Measurements from ENCODE around the gene TRIM54. TPM values are rescaled to one million over a fixed set of nuclear protein-coding genes. Genes with fewer than 3 reads are reported as not detected.
A peak's percentile ranks its signal among the peaks of the same experiment; 100 is the strongest.
"Not testable (repeated sequence)": the region's sequence is repeated elsewhere in the genome, so short reads cannot be mapped to it uniquely, and the experiment has no call there.

Gene TRIM54
- polyA plus RNA-seq, 6 donors from 2014 or later = not detected

DNA sequence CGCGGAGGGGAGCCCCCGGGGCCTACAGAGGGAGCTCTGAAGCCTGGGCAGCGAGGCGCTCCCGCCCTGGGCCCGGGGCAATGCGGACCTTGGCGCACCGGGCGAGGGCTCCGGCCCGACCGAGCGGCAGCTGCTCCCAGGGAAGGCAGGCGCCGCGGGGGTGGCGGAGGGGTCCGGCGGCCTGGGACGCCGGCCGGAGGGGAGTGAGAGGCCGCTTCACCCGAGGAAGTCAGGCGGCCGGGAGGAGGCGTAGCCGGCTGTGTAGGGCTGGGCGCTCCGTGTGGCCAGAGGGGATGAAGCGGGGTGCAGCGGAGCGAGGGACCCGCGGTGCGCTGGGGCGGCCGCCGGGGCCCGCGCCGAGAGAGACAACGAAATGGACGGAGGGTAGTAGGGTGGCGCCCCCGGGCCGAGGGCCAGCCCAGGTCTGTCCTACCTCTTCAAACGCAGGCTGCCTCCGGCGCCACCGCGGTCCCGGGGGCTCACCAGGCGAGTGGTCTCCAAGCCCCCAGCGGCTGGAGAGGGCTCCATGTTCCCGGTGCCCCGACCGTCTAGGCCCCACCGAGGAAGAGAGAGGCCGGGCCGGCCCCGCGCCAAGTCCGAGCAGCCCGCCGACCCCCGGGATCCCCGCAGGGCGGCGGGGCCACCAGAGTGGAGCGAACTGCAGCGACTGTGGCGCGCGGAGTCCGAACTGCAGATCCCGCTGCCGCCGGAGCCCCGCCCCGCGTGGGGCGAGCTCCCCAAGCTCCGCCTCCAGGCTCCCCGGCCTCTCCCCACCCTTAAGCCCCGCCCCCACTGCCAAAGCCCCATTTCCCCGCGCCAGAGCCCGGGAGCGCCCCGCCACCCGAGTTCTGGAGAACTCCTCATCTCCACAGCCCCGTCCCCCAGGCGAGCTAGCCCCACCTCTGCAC, 19.6 kb upstream of the TRIM54 start, which contains the start of gene SLC30A3:
TSS of gene SLC30A3 (minus strand) at position 669 of the 908 bp plus-strand sequence. CDS start at position 528, 141 bp downstream.
- ATAC-seq (ENCODE audit: low read depth in 2 of 2) (peak; percentile 37 to 43), DNase-seq (peak; percentile 51)
- Mint-ChIP-seq H3K36me3 (peaks cover 0 to 15% of the 10 kb centered on the region in 2 donors), H3K4me3 (peak within 1 kb of the TSS; percentile 72 to 96 (median 94)), H3K4me1 (peaks cover 26 to 32% (median 27%) of the 10 kb centered on the region in 3 donors), H3K9me3 (no peaks in the 10 kb centered on the region), H3K27me3 (peaks cover 52 to 58% (median 55%) of the 10 kb centered on the region in 3 donors), H3K27ac (peak within 1 kb of the TSS in 3 of 6 donors; percentile 72 to 81 (median 74))

DNA sequence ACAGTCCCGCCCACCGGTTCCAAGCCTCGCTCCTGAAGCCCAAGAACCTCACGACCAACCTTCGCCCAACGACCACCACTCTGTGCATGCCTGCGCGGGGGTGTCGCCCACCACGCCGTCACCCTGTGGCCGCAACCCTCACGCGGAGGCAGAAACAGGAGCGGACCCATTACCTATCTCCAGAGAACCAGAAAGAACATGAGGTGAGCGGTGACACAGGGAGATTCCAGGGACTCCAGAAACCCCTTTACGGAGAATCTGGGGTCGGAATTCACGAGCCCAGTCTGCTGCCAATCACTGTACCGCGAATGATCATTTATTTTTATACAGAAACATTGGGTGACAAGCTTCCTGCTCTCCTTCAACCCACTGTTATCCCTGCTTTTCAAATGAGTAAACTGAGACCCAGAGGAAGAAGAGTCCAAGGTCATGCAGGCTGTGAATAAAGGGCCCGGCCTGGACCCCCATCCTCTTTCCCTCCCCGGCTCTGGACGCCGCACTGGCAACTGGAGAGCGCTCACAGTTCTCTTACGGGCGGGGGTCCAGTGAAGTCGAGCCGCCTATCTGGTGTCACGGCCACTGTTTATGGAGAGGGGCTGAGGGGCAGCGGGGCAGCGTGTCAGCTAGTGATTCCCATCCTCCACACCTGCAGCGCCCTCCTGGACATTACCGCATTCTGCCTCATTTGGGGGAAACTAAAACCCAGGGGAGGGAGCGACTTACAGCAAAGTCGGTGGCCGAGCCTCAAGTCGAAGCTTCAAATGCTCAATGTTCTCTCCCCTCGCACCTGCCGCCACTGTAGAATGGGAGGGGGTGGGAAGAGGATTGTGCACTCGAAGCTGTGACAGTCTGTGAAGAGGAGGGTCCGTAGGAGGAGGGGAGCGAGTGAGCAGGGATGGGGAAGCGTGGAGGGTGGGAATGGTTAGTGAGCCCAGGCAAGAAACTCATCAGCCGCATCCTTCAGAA, 18.7 kb upstream of the TRIM54 start:
- peak overlapping the region in 4 of 6 donors; percentile 72 to 84 (median 78) for H3K27ac Mint-ChIP-seq
- peak; percentile 11 for DNase-seq

GRCh38 chr2:27264253-27264752, 17.9 kb upstream of the TRIM54 start:
- Mint-ChIP-seq H3K27ac (peak overlapping the region in 4 of 6 donors; percentile 60 to 84 (median 73)), H3K4me3 (peak overlapping the region; percentile 72 to 96 (median 94)), H3K27me3 (peaks cover 40 to 46% (median 44%) of the 10 kb centered on the region in 3 donors), H3K4me1 (peaks cover 26 to 32% (median 27%) of the 10 kb centered on the region in 3 donors), H3K36me3 (peaks cover 0 to 15% of the 10 kb centered on the region in 2 donors), H3K9me3 (no peaks in the 10 kb centered on the region)
- DNase-seq = peak; percentile 18
- ATAC-seq (ENCODE audit: low read depth in 2 of 2) = peak; percentile 49 to 55

More for the DNA sequence above, 18.7 kb upstream of the TRIM54 start:
- Mint-ChIP-seq H3K9me3 (no peaks in the 10 kb centered on the region), H3K4me3 (peak overlapping the region; percentile 72 to 96 (median 94)), H3K27me3 (peaks cover 46 to 50% (median 46%) of the 10 kb centered on the region in 3 donors), H3K4me1 (peaks cover 26 to 32% (median 27%) of the 10 kb centered on the region in 3 donors), H3K36me3 (peaks cover 0 to 15% of the 10 kb centered on the region in 2 donors)
- no peak for ATAC-seq (ENCODE audit: low read depth in 2 of 2)

- Mint-ChIP-seq H3K27ac (peak overlapping the region in 5 of 6 donors; percentile 36 to 89 (median 78)), H3K9me3 (no peaks in the 10 kb centered on the region)
Observed at GRCh38 chr2:27264753-27265535, 17.3 kb upstream of the TRIM54 start.

DNA sequence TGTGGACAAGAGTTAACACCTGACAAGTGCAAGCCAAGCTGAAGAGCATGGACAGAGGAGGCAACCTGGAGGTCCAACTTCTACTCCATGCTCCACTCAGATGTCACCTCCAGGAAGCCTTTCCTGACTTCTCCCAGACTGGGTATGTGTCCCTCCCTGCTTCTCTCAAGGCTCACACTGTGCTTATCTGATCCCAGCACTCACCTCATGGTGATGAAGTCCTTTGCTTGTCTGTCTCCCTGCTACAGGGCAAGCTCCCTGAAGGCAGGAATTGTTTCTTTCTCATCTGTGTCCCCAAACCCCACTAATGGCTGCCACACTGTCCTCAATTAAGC, 16.7 kb upstream of the TRIM54 start:
- peaks cover 0 to 15% of the 10 kb centered on the region in 2 donors for H3K36me3 Mint-ChIP-seq
- H3K4me3 Mint-ChIP-seq = peak overlapping the region in 7 of 8 donors; percentile 20 to 96 (median 79)
- peaks cover 26 to 32% (median 27%) of the 10 kb centered on the region in 3 donors for H3K4me1 Mint-ChIP-seq
- H3K9me3 Mint-ChIP-seq = no peaks in the 10 kb centered on the region
- peak overlapping the region in 3 of 6 donors; percentile 9 to 71 (median 71) for H3K27ac Mint-ChIP-seq
- no peak for ATAC-seq (ENCODE audit: low read depth in 2 of 2)
- DNase-seq = no peak
- peaks cover 34 to 41% (median 40%) of the 10 kb centered on the region in 3 donors for H3K27me3 Mint-ChIP-seq

More at GRCh38 chr2:27264753-27265535, 17.3 kb upstream of the TRIM54 start:
- DNase-seq = peak; percentile 68
- Mint-ChIP-seq H3K4me1 (peaks cover 26 to 32% (median 27%) of the 10 kb centered on the region in 3 donors), H3K36me3 (peaks cover 0 to 15% of the 10 kb centered on the region in 2 donors), H3K4me3 (peak overlapping the region; percentile 72 to 96 (median 94)), H3K27me3 (peaks cover 35 to 44% (median 41%) of the 10 kb centered on the region in 3 donors)
- ATAC-seq (ENCODE audit: low read depth in 2 of 2) = peak; percentile 78 to 82

- H3K4me1 Mint-ChIP-seq = peaks cover 12 to 18% (median 12%) of the 10 kb centered on the region in 3 donors
- not testable (repeated sequence) for H3K36me3 Mint-ChIP-seq; DNase-seq; ATAC-seq (ENCODE audit: low read depth in 2 of 2); H3K9me3 Mint-ChIP-seq; H3K4me3 Mint-ChIP-seq; H3K27ac Mint-ChIP-seq
- peaks cover 21 to 30% (median 26%) of the 10 kb centered on the region in 3 donors for H3K27me3 Mint-ChIP-seq
Observed at GRCh38 chr2:27268296-27268695, 13.9 kb upstream of the TRIM54 start.

DNA sequence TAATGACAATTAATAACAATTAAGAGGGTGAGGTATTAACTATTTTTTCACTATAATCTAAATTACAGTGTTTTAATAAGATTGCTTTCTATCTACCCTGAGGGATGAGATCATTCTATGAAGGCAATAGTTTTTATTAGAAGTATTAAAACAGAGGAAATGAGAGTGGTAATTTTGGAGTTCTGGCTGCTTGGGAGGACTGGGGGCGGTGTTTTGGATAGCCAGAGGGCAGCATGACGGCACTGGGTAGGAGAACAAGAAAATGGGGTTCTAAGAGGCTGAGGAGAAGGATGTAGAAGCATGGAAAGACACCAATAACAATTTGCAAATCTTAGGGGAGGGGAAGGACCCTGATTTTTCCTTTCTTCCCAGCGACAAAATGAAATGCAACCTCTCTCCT, 12.1 kb upstream of the TRIM54 start:
- ATAC-seq (ENCODE audit: low read depth in 2 of 2) = no peak
- no peak overlapping the region for H3K4me3 Mint-ChIP-seq
- no peaks in the 10 kb centered on the region for H3K36me3 Mint-ChIP-seq
- DNase-seq = no peak
- peaks cover 0 to 1% (median 0%) of the 10 kb centered on the region in 7 donors for H3K9me3 Mint-ChIP-seq
- peaks cover 0 to 4% (median 4%) of the 10 kb centered on the region in 3 donors for H3K4me1 Mint-ChIP-seq
- H3K27ac Mint-ChIP-seq = peak overlapping the region in 1 of 6 donors; percentile 22
- peaks cover 22 to 29% (median 26%) of the 10 kb centered on the region in 3 donors for H3K27me3 Mint-ChIP-seq

GRCh38 chr2:27270670-27271069, 11.6 kb upstream of the TRIM54 start:
- H3K9me3 Mint-ChIP-seq = peaks cover 0 to 1% (median 0%) of the 10 kb centered on the region in 7 donors
- DNase-seq (no peak), ATAC-seq (ENCODE audit: low read depth in 2 of 2) (peak; percentile 37 to 40)
- no peaks in the 10 kb centered on the region for H3K36me3 Mint-ChIP-seq
- H3K4me3 Mint-ChIP-seq = no peak overlapping the region
- H3K4me1 Mint-ChIP-seq = no peaks in the 10 kb centered on the region
- H3K27ac Mint-ChIP-seq = no peak overlapping the region
- peaks cover 16 to 30% (median 26%) of the 10 kb centered on the region in 3 donors for H3K27me3 Mint-ChIP-seq

- H3K27me3 Mint-ChIP-seq = peaks cover 20 to 37% (median 26%) of the 10 kb centered on the region in 3 donors
- no peak overlapping the region for H3K27ac Mint-ChIP-seq
- DNase-seq = no peak
- no peaks in the 10 kb centered on the region for H3K4me1 Mint-ChIP-seq
- H3K4me3 Mint-ChIP-seq = no peak overlapping the region
- ATAC-seq (ENCODE audit: low read depth in 2 of 2) = no peak
- no peaks in the 10 kb centered on the region for H3K36me3 Mint-ChIP-seq
- peaks cover 0 to 1% (median 0%) of the 10 kb centered on the region in 7 donors for H3K9me3 Mint-ChIP-seq
Observed at GRCh38 chr2:27271631-27272340, 10.4 kb upstream of the TRIM54 start.

GRCh38 chr2:27272537-27273522, 9.4 kb upstream of the TRIM54 start:
- H3K9me3 Mint-ChIP-seq; H3K4me3 Mint-ChIP-seq; H3K27ac Mint-ChIP-seq; H3K4me1 Mint-ChIP-seq; ATAC-seq (ENCODE audit: low read depth in 2 of 2); DNase-seq; H3K36me3 Mint-ChIP-seq: not testable (repeated sequence)
- peaks cover 24 to 38% (median 34%) of the 10 kb centered on the region in 3 donors for H3K27me3 Mint-ChIP-seq

All from naive B cell (primary cell).